OCI-LY1 (cell line): Measurements from ENCODE around the gene SLC25A25.

ENCODE experiments used
- CTCF ChIP-seq: fragments of 200-600 bp; sonication (generic), shearing (Covaris generic); IDR thresholded peaks from 2 replicates; pipeline ENCODE4 v1.5.1; 2017; ENCODE audit warnings: mild to moderate bottlenecking, antibody characterized with exemption, low read length, moderate library complexity, mixed read lengths
- EZH2 ChIP-seq: fragments of 200-600 bp; sonication (generic), shearing (Covaris generic); IDR thresholded peaks from 2 replicates; pipeline ENCODE4 v1.8.0; 2017; ENCODE audit warnings: borderline replicate concordance, mixed run types, mild to moderate bottlenecking, antibody characterized with exemption, low read length, moderate library complexity, mixed read lengths

GRCh38 chr9:128027705-128028104, 40.3 kb upstream of the SLC25A25 start:
- TF ChIP-seq CTCF = no peak
- TF ChIP-seq EZH2 = no peak
